DMS53 (cell line): ENCODE measurements around the gene COASY.

ENCODE experiments used
- DNase-seq: peaks from one replicate; lab custom pipeline; 2025; lab: John Stamatoyannopoulos, UW

Gene COASY

GRCh38 chr17:42574463-42574862 lies 12.5 kb downstream of the COASY start:
- no peak for DNase-seq

- DNase-seq, result peak; percentile 67
Observed at GRCh38 chr17:42577140-42577531, 15.2 kb downstream of the COASY start.

GRCh38 chr17:42577532-42578281 lies 15.8 kb downstream of the COASY start, which contains the start of gene PSMC3IP:
PSMC3IP (minus strand) TSS chr17:42577729; CDS start chr17:42577686, 43 bp downstream.
- peak; percentile 98 for DNase-seq

GRCh38 chr17:42578282-42578869 lies 16.4 kb downstream of the COASY start:
- peak; percentile 88 for DNase-seq

DNA sequence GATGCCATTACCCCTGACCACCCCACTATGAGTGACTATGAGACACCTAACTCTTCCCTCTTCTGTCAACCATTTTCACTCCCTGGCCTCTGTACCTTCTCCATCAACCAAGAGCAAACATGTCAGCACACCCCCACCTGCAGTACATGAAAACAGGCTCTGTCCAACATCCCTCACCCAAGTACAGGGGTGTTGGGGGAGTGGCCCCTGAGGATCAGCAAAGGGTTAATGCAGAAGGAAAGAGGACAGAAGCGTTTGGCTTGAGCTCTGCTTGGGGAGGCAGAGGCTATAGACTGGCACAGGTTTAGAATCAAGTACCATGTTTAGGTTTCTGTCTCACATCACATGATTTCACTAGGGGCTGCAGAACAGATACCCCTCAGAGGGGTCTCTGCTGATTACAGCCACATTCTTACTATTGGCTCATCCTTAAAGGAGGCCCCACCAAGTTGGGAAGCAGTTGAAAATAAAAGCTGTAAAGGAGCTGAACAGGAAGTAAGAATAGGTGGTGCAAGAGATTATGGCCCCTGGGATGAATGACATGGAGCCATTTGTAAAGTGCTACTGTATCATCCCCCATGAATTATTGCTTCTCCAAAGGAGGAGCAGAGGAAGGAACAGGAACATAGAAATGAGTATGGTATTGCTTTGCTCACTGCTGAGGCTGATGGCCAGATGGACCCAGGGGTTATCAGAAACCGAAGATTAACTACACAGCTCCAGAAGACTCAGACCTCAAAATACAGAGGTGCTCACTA lies 18.0 kb downstream of the COASY start:
- DNase-seq, result no peak

- DNase-seq, result no peak
Observed at GRCh38 chr17:42581744-42582270, 19.9 kb downstream of the COASY start.

DNA sequence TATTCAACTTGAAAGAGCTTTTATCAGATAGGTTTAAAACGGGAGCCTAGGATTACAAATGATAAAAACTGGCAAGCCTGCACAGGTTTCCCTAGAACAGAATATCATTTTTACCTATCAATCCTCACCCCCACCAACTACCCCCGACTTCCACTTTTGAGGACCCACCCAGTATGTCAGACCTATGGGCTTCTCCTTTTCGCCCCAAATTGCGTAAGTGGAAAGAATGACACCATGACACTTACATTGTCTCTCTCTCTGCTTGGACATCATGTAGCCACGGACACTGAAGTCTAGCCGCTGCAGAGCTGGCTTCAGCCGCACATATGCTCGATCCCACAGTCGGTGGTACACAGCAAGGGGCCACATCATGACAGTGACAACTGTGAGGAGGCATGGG lies 22.9 kb downstream of the COASY start:
- DNase-seq, result no peak

DNA sequence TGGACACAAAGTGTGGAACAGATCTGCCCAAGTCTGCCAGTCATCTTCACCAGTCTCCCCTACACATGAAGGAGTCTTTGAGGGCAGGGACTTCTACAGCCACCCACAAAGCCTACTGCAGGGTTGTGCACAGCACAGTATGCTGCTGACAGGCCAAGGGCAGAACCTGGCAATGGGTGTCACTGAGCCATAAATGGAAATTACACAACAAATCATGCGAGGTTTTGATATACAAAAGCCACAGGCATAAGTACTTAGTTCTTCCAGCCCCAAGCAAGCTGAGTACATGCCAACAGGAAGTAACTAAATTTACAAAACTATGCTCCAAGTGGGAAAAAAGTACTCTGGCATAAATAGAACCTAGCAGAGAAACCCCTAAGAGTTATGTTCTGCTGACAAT lies 23.4 kb downstream of the COASY start:
- no peak for DNase-seq

DNA sequence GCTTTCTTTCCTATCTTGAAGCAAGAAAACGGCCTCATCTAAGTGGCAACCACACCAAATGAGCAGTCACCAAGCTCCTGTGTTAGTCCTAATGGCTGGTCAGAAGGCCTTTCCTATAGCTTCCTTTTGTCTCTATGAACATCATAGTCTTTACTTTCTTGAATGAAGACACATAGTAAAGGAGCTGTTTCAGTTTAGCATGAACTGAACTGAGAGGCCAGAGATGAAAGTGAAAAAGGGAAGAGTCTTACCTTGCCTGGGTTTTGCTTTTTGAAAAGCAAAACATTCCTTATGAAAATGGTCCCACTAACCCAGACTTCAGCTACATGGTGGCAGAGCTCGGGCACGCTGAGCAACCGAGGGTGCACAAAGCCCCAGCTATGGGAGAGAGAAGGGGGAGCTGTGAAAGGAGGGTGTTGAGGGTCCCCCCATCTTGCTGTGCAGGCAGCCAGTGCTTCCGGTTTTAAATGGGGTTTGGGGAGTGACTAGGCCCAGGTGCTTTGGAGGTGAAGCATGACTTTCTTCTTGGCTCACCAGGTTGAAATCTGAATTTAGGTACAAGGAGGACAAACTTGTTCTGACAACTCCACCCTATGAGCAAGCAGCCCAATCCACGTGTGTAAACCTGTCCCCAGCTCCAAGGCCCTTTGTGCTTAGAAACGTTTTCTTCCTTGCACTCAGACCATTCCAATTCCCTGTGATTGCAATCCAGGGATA lies 24.7 kb downstream of the COASY start:
- DNase-seq, result no peak

GRCh38 chr17:42590886-42591285 lies 28.9 kb downstream of the COASY start:
- no peak for DNase-seq

DNA sequence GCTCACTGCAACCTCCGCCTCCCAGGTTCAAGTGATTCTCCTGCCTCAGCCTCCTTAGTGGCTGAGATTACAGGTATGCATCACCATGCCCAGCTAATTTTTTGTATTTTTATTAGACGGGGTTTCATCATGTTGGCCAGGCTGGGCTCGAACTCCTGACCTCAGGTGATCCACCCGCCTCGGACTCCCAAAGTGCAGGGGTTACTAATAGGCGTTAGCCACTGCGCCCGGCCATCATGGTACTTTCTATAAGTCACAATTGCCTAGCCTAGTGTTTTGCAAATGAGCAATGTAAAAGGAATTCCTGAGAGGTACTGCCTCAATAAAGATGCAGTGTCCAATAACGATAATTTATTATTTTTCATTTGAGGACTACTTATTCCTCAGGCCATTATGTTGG lies 29.5 kb downstream of the COASY start:
- no peak for DNase-seq

GRCh38 chr17:42596386-42596785 lies 34.4 kb downstream of the COASY start:
- no peak for DNase-seq

DNA sequence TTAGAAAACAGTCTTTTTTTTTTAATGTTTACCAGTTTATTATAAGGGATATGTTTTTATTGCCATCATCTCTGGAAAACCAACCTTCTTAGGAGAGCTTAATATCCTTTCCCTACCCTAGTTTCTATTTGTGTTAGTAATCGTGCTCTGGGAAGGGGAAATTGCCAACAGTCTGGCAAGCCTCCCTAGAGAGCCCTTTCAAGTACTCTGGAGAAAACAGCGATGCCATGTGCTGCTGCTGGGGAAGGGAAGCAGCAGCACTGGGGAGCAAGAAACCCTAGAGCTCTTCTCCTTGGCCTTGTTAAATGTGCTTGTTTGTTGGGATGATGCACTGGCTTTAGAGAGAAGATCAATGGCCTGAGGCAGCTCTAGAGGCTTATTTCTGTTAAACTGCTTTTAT lies 37.0 kb downstream of the COASY start:
- DNase-seq, result no peak

- no peak for DNase-seq
Observed at GRCh38 chr17:42603318-42603717, 41.4 kb downstream of the COASY start.

GRCh38 chr17:42607769-42608168 lies 45.8 kb downstream of the COASY start:
- DNase-seq, result no peak

- peak; percentile 56 for DNase-seq
Observed at GRCh38 chr17:42608305-42609181, 46.6 kb downstream of the COASY start.

DNA sequence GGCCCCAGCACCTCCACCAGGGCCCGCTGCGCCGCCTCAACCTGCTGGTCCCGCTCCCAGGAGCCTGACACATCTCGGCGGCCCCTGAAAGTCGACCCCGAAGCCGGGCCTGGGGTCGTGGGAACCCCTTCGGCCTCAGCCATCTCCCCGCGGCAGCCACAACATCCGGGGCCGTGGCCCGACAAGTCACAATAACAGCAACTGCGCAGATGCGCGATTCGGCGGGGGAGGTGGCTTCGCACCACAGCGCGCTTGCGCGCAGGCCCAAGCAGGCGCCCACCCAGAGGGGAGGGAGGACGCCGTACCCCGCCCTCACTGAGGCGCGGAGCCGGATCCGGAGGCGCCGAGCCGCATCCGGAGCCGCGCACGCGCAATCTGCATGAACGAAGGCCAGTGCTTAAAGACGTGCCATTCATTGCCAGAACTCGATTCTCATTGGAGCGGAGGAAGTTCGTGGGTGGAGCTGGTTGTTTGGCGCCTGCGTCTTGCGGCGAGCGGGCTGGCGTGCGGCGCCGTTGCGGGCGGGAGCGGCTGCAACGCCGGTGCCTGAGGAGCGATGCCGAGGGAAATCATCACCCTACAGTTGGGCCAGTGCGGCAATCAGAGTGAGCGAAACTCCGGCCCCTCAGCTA lies 47.4 kb downstream of the COASY start, which contains the start of the genes RETREG3 and TUBG1:
Gene RETREG3 (minus strand): TSS at position 193 of the 632 bp plus-strand sequence. CDS start 50 bp downstream, at position 143.
Gene TUBG1 (plus strand): TSS at position 502 of the 632 bp plus-strand sequence. CDS start 55 bp downstream, at position 557.
- DNase-seq, result peak; percentile 100

DNA sequence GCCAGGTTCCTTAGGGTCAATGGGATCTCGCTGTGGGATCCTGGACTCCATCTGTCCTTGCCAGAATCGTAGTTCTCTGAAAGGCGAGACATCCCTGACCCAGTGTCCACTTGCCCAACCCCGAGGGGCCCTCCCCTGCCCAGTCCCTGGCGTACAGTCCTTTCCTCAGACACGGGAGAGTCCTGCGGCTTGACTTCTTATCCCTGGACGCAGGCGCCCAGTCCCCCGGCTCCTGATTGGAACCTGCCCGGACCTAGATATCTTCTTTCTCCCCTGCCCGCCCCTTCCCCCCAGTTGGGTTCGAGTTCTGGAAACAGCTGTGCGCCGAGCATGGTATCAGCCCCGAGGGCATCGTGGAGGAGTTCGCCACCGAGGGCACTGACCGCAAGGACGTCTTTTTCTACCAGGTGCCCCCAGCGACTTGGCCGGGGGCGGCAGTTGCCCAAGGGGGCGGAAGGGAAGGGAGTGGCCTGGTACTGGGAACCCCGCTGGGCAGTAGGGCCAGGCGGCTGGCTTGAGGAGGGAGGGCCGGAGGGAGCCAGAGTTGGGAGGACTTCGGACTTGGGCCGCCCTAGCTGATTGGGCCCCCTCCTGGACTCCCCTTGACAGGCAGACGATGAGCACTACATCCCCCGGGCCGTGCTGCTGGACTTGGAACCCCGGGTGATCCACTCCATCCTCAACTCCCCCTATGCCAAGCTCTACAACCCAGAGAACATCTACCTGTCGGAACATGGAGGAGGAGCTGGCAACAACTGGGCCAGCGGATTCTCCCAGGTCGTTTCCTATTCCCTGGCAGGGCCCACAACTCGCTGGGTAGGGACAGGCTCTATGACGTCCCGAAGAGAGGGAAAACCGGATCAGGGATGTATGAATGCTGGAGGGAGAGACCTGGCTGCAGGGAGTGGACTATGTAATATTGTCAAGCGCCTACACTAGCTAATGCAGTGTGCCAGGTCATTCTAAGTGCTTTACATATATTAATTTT lies 48.2 kb downstream of the COASY start:
- DNase-seq, result peak; percentile 47

DNA sequence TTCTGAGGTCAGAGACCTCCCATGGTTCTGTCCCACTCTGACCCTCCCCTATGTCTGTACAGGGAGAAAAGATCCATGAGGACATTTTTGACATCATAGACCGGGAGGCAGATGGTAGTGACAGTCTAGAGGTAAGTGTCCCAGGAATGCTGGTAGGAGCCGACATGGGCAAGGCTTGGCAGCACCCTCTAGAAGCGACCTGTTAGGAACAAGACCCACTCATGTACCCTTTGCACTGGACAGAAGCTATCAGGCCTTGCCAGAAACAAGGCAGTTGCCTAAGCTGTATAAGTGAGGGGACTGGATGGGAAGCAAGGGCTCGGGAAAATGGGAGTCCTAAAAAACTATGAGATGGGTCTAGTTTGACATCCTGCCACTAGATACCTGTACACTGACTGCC lies 50.1 kb downstream of the COASY start:
- no peak for DNase-seq
